Measurements from ENCODE around the gene PARD3B.

- TF ChIP-seq CTCF (IDR thresholded peaks at IDR 0.05) (no peak), POLR2A (IDR thresholded peaks at IDR 0.05) (no peak)
These were observed 792.0 kb downstream of the PARD3B start for GRCh38 chr2:205337274-205337673.
